ENCODE results near the gene PDZK1.

DNA sequence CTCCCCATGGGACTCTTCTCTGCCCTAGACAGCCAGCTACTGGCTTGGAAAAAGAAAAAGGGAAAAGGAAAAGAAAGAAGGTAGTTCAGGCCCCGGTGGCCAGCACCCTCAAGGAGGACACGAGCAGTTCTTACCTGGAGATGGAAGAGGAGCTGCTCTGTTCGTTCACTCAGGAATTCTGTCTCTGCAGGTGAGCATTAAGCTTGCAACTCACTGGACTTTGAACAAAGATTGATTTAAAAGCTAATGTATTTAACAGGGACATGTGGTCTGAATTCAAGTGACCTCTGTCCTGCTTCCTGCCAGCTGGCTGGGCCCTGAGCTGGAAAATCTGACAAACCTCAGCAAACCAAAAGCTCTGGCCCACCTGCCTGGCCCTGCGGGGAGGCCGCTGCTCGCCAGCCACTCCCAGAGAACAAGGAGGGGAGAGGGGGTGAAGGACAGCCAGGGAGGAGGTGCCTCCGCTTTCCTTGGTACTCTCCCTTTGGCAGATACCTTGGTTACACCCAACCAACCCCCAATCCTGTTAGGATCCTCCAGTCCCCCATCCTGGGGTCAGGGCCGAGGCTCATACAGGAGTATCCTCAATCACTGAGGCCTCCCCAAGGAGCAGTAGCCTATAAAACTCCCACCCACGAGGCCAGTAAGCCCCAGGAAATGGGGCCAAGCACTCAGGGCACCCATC is at the start of gene PDZK1:
- TF ChIP-seq, protein P1, sequence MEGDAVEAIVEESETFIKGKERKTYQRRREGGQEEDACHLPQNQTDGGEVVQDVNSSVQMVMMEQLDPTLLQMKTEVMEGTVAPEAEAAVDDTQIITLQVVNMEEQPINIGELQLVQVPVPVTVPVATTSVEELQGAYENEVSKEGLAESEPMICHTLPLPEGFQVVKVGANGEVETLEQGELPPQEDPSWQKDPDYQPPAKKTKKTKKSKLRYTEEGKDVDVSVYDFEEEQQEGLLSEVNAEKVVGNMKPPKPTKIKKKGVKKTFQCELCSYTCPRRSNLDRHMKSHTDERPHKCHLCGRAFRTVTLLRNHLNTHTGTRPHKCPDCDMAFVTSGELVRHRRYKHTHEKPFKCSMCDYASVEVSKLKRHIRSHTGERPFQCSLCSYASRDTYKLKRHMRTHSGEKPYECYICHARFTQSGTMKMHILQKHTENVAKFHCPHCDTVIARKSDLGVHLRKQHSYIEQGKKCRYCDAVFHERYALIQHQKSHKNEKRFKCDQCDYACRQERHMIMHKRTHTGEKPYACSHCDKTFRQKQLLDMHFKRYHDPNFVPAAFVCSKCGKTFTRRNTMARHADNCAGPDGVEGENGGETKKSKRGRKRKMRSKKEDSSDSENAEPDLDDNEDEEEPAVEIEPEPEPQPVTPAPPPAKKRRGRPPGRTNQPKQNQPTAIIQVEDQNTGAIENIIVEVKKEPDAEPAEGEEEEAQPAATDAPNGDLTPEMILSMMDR (IDR thresholded peaks at IDR 0.05; ENCODE audit: low read length) = no peak
- TF ChIP-seq EZH2 (IDR thresholded peaks at IDR 0.05; ENCODE audit: borderline replicate concordance, low read length) = no peak

All from OCI-LY1 (cell line).